GM18526 (cell line): Measurements from ENCODE around the gene CAMK1D.

Source experiments
- POLR2A ChIP-seq: IDR thresholded peaks from 3 replicates; pipeline ENCODE4 v1.6.1; 2011; ENCODE audit not compliant: insufficient read length; ENCODE audit errors: extremely low read depth

CAMK1D gene

DNA sequence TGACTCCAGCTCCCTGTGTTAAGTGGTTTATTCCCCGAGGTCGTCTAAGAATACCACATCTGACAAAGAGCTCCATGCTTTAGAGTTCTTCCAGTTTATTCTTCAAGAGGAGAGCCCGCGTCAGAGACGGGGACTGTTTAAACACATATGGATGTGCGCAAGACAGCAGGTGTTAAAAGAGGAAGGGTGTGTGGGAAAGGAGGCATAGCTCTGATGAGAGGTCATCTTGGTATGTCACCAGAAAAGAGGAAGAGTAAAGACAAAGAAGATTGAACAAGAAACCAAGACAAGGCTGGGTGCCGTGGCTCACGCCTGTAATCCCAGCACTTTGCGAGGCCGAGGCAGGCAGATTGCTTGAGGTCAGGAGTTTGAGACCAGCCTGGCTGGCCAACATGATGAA lies 393.4 kb downstream of the CAMK1D start:
- TF ChIP-seq POLR2A, result no peak

DNA sequence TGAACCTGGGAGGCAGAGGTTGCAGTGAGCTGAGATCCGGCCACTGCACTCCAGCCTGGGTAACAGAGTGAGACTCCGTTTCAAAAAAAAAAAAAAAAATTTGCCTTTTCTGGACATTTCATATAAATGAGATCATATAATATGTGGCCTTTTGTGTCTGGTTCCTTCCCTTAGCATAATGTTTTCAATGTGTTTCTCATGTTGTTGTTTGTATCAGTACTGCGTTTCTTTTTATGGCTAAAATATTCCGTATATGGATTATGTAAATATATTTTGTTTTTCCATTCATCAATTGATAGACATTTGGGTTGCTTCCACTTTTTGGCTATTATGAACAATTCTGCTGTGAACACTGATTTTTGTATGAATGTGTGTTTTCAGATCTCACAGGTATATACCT lies 394.6 kb downstream of the CAMK1D start:
- TF ChIP-seq POLR2A, result no peak

DNA sequence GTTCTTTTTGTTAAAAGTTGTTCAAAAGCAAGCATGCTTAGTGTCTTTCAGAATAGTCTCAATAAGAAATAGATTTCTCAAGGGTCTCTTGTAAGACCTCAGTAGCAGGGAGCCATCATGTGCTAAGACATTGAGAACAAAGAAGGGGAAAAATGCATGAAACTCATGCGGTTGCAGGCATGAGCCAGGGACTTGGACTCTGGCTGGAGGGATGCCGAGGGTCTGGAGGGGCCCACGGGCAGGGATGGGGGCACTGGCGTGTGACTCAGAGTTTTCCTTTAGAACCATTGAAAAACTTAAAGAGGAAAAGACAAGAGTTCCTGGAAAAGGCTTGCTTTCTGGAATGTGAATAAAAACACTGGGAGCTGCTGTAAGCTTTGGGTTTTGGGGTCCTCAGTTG lies 398.8 kb downstream of the CAMK1D start:
- TF ChIP-seq POLR2A, result no peak

DNA sequence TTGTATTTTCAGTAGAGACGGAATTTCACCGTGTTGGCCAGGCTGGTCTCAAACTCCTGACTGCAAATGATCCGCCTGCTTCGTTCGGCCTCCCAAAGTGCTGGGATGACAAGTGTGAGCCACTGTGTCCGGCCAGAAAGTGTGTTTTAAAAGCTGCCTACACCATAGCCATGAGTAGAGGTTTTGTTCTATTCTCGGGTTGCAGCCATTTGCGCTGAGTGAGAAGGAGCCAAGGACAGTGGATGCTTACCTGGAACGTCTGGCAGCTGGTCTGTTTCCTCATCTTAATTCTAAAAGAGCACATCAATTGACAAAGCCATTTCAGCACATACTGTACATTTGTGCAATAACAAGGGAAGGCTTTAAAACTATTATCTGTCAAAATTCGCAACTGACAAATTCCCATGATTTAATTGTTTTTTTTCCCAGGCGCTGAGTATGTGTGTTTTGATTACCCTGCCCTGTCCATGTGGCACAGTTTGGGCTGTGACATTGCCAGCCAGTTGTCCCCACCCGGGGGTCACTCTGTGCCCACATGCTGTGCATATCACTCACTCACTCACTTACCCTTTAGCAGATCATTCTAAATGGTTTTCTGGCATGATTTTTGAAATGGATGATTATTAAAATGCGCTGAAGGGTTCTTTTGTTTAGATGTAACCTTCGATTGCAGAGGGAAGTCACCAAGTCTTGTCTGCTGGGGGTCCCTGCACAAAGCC lies 400.6 kb downstream of the CAMK1D start:
- TF ChIP-seq POLR2A, result no peak

DNA sequence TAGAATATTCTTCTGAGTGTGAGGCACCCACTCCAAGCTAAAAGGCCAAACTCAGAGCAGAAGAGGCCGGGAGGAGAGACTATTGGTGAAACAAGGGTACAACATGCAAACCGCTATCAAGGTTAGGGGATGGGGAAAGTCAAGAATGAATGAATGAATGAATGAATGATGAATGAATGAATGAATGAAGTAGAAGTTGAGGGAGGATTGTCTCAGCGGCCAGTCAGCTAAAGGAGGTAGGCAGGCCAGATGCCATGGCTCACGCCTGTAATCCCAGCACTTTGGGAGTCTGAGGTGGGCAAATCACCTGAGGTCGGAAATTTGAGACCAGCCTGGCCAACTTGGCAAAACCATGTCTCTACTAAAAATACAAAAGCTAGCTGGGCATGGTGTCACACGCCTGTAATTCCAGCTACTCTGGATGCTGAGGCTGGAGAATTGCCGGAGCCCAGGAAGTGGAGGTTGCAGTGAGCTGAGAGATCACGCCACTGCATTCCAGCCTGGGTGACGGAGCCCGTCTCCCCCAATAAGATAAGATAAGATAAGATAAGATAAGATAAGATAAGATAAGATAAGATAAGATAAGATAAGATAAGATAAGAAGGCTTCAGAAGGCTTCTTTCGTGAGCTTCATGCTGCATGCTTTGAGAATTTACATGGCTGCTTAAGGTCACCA lies 401.3 kb downstream of the CAMK1D start:
- TF ChIP-seq POLR2A, result no peak

DNA sequence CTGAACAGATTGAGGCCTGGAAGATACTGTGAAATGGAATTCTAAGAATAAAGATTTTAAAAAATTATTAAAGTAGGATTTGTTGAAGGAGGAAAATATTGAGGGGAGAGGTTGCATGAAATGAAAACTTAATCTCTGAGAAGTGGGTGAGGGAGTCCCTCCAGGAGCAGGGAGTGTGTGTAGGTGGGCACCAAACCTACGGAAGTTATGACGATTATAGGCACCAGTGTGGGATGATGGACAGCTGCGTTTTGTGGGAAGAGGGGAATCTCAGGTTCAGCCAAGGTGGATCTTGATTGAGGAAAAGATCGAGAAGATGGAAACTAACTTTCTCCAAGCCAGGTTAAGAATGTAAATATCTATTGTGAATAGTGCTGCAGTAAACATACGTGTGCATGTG lies 405.7 kb downstream of the CAMK1D start:
- no peak for TF ChIP-seq POLR2A

DNA sequence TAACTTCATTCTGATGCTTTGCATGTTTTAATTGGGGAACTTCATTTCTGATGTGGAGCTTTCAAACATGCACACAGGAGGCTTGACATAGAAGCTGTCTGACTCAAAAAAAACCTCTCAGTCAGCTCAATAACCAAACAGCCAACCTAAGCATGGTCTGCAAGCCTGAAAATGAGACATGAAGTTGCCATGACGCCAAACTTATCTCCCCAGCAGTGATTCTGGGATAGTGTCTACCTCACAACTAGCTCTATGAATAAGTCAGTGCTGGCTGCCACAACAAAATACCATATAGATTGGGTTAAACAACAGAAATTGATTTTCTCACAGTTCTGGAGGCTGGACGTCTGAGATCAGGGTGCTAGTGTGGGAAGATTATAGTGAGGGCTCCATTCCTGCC lies 408.0 kb downstream of the CAMK1D start:
- no peak for TF ChIP-seq POLR2A

DNA sequence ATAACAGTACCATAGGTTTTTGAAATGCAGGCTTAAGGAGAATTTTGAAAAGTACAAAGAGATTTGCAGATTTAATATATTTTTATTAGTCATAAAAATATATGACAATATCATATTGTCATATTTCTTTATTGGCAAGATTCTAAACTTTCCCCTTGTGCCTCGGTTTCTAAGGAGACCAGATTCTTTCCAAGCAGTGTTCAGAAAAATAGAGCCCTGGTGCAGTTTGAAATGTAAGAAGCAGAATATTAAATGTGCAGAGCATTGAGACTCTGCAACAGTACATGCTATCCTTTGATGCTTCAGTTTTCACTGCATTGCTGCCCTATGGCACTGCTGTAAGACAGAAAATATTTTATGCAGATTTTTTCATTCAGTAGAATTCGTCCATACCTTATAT lies 408.9 kb downstream of the CAMK1D start:
- TF ChIP-seq POLR2A, result no peak

DNA sequence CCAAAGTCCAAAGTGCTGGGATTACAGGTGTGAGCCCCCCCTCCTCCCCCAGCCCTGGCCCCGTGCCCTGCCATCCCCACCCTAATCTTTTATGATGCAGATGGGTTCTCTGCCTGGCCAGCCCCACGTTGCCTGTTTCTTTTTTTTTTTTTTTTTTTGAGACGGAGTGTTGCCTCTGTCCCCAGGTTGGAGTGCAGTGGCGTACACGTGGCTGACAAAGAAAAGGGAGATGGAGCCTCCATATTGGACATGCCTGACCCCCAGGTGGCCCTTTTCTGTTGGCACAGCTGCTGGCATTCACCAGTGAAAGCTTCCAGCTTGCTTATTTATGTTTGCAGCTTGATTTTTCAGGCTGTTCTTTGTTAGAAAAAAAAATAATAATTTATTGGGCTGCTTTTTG lies 416.9 kb downstream of the CAMK1D start:
- no peak for TF ChIP-seq POLR2A

DNA sequence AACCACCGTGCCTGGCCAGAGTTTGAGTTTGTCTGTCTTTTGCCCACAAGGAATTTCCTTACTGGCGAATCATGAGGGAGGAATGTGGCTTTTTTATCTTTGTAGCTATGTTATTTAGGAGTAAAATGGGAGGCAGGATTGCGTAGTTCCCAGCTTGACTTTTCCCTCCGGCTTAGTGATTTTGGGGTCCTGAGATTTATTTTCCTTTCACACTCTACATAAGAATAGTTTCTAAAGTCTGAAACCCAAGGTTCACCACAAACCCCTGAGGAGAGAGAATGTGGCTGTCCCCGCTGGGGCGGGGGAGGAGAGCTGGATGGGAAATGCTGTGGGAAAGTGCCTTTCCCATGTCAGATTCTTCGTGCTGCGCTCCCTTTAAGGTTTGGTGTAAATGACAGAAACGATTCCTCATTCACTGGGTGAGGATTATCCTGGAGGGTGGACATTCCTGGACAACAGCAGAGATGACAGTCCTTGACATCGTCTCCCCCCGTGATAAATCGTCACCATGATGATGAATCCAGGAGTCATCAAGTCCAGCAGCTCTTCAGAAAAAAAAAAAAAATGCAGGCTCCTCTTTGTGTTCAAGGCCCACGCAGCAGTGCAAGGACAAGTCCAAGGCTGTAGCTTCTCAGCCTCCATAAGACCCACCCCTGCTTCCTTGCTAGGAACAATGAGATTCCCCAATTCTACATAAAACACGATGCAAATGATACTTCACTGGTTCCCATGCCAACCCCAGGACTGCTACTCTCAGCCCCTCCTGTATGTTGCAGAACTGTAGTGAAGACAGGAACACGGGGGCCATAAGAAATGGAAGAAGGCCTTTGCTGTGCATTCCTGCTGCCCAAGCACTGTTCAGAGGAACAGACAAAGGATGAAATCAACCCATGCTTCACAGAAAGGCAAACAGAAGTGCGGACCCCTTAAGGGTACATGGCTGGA lies 419.1 kb downstream of the CAMK1D start:
- no peak for TF ChIP-seq POLR2A

DNA sequence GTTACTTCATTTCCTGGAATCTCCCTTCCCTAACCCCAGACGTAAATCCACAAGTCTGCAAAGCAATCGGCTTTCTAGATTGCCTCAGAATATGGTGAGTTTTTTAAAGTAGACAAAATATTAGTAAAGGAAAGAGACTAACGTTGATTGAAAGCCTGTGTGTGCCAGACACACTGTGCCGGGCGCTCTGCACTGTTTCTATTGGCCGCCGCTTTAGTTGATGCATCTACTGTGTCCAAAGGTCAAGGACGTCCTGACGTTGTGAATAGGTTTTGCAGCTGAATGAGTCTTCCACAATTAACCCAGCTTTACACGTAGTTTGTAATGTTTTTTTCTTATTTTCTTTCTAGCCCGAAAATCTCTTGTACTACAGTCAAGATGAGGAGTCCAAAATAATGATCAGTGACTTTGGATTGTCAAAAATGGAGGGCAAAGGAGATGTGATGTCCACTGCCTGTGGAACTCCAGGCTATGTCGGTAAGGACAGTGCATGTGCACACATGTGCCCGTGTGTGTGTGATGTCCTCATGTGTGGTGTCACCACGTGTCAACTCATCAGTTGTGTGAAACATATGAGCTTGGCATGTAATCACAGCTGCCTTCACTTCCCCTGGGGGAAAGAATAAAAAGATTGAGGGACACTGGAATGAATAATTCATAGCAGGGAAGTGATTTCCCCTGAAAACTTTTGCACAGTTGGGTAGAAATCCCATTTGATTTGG lies 420.1 kb downstream of the CAMK1D start:
- no peak for TF ChIP-seq POLR2A

DNA sequence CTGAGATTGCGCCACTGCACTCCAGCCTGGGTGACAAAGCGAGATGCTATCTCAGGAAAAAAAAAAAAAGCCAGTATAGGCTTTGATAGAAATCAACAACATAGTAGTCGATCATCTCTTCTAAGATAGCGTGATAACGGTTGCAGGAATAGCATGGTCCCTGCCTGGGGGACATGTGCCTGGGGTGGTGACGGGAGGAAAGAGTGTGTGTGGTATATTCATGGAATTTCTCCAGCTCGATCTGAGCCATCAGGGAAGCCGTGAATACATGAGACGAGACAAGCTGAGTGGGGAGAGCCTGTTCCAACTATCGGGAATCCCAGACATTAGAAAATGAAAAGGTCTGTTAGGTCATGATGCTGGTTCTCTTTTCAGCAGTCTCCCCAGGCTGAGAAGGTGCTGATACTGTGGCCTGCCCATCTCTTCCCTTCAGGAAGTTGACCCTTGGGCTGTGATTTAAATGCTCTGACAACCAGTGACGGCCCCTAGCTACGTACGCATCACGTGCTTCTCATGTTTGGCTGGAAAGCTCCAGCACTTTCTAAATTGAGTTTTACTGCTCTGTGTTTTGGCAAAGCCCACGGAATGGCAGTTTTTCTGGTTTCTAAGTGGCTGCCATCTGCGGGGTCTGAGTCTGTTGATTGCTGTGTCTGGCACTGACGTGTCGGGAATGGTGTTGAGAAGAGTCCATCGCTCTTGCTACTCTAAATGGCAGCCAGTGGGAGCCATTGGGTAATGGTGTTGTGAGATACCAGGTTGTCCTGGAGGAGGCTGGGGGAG lies 422.8 kb downstream of the CAMK1D start:
- TF ChIP-seq POLR2A, result no peak

DNA sequence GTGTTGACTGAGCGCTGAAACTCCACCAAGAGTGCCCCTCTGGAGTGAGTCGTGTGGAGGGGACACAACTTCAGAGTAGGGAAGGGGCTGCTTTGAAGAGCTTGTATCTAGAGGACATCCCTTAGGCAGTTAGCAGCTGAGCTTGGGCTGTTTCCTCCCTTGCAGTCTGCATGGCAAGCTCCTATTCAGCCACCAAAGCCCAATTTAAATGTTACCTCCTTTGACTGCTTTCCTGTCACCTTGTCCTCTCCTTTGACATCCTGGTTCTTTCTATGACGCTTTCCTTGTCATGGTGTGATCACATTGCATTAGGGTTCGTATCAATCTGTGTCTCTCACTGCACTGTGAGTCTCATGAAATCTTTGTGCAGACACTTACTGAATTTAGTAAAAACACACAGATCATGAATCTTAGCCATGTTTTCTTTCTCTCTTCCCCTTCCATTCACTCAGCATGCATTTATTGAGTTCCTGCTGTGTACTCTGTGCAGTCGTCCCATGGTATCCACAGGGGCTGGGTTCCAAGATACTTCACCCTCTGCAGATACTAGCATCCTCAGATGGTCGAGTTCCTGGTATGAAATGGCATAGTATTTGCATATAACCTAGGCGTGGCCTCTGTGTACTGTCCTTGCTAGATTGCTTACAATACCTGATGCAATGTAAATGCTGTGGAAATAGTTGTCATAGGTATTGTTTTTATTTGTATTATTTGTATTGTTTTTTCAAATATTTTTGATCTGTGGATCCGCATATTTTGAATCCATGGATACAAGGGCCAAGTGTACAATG lies 423.6 kb downstream of the CAMK1D start:
- TF ChIP-seq POLR2A, result no peak
